K562 (cell line): ENCODE results near the gene DCT. TPM values are rescaled to one million over a fixed set of nuclear protein-coding genes. Genes with fewer than 3 reads are reported as not detected.

Experiments
- ARNT ChIP-seq, 2 experiments: fragments of 450-650 bp; IDR thresholded peaks; 2 replicates each; pipeline ENCODE4 v1.6.1; 2016; ENCODE audit warnings: mild to moderate bottlenecking in 1 of 2
- BHLHE40 ChIP-seq: IDR thresholded peaks from 2 replicates; pipeline ENCODE4 v1.6.1; 2011; ENCODE audit warnings: low read length, improper control_type of control experiment
- CCNT2 ChIP-seq: IDR thresholded peaks from 2 replicates; pipeline ENCODE4 v1.6.1; 2011; ENCODE audit warnings: borderline replicate concordance, low read depth, mild to moderate bottlenecking, moderate library complexity, mixed read lengths, low read length; ENCODE audit not compliant: insufficient read length; ENCODE audit errors: extremely low read depth
- CREB3L1 ChIP-seq: fragments of 450-650 bp; IDR thresholded peaks from 2 replicates; pipeline ENCODE4 v1.6.1; 2014; ENCODE audit warnings: low read depth, mild to moderate bottlenecking, moderate library complexity, borderline replicate concordance
- FOXJ3 ChIP-seq: sonication (generic); formaldehyde crosslinking; IDR thresholded peaks from 2 replicates; pipeline ENCODE4 v1.4.0; 2020; ENCODE audit warnings: mild to moderate bottlenecking, missing genetic modification reagents
- FOXO4 ChIP-seq: fragments of 450-650 bp; formaldehyde crosslinking; IDR thresholded peaks from 2 replicates; pipeline ENCODE4 v1.4.0; 2020; ENCODE audit warnings: mild to moderate bottlenecking, moderate library complexity
- HNRNPL ChIP-seq: fragments of 200-400 bp; formaldehyde crosslinking; IDR thresholded peaks from 2 replicates; pipeline ENCODE4 v1.6.1; 2017; ENCODE audit warnings: low read depth, mild to moderate bottlenecking, low read length
- REST ChIP-seq, 2 experiments: fragments of 450-650 bp; formaldehyde crosslinking in 1 of 2; IDR thresholded peaks; 2 replicates each; pipeline versions ENCODE4 v1.4.0 to v1.6.1; 2014 to 2020; ENCODE audit warnings: mild to moderate bottlenecking in 2 of 2, borderline replicate concordance in 1 of 2, low read depth in 1 of 2
- SFPQ ChIP-seq: fragments of 200-400 bp; formaldehyde crosslinking; IDR thresholded peaks from 2 replicates; pipeline ENCODE4 v1.6.1; 2017; ENCODE audit warnings: mild to moderate bottlenecking, low read depth, low read length, moderate library complexity
- SP2 ChIP-seq: IDR thresholded peaks from 2 replicates; pipeline ENCODE4 v1.6.1; 2011; ENCODE audit warnings: mild to moderate bottlenecking, low read depth, low read length, moderate library complexity; ENCODE audit not compliant: poor library complexity, severe bottlenecking; ENCODE audit errors: extremely low read depth
- TCF7L2 ChIP-seq: fragments of 150-350 bp; IDR thresholded peaks from 2 replicates; pipeline ENCODE4 v1.6.1; 2016; ENCODE audit warnings: low read depth, mild to moderate bottlenecking, low read length, moderate library complexity
- ZKSCAN3 ChIP-seq: fragments of 250-450 bp; sonication (Bioruptor Pico); IDR thresholded peaks from 2 replicates; pipeline ENCODE4 v1.4.0; 2020
- ZNF696 ChIP-seq: fragments of 250-450 bp; sonication (Bioruptor Pico); conservative IDR thresholded peaks from 2 replicates; pipeline ENCODE4 v1.4.0; 2020; ENCODE audit warnings: mild to moderate bottlenecking, moderate library complexity
- polyA plus RNA-seq, 8 experiments: library from polyadenylated mRNA; depleted of rRNA in 4 of 8; stranded (reverse) in 5 of 8; unstranded in 3 of 8; fragments of >200 nt; fragmentation: Nextera tagmentation in 2 of 8; fragmentation: Illumina TruSeq in 1 of 8; extraction: Ambion mirVana in 2 of 8; extraction: Trizol in 1 of 8; gene quantifications; 2 replicates each; pipeline versions ENCODE4 v1.2.1 to v1.2.3, GENCODE V29; 2011 to 2014; ENCODE audit warnings: inconsistent platforms in 1 of 8, missing spikeins in 1 of 8
- total RNA-seq, 7 experiments: library from RNA; depleted of rRNA in 6 of 7; stranded (reverse); fragments of >200 nt in 6 of 7; fragmentation: Illumina TruSeq in 2 of 7; extraction: Trizol in 2 of 7; gene quantifications; 2 replicates each; pipeline versions ENCODE4 v1.2.1 to v1.2.3, GENCODE V29; 2011 to 2021; ENCODE audit warnings: low replicate concordance in 1 of 7

Gene DCT
- total and polyA plus RNA-seq, 9 of the 15 experiments (the other 6 are each of a cell fraction or from before 2014, with no cell fraction given), result 0.11 to 0.83 (median 0.57) TPM

GRCh38 chr13:94416454-94417080 lies 62.9 kb downstream of the DCT start (continued):
- no peak for TF ChIP-seq TCF7L2
- TF ChIP-seq FOXO4 (CRISPR knock-in tag), result no peak
- no peak for TF ChIP-seq ZKSCAN3 (CRISPR knock-in tag)
- no peak for TF ChIP-seq ZNF696 (CRISPR knock-in tag)
- no peak for TF ChIP-seq SP2
- TF ChIP-seq SFPQ, result no peak
- TF ChIP-seq BHLHE40, result no peak
- peak; percentile 47 for TF ChIP-seq REST (IDR thresholded peaks at IDR 0.05; ENCODE audit: borderline replicate concordance)
- TF ChIP-seq REST (CRISPR knock-in tag; IDR thresholded peaks at IDR 0.05; ENCODE audit: low read depth), result no peak
- TF ChIP-seq CREB3L1, result no peak
- no peak for TF ChIP-seq FOXJ3
- no peak for TF ChIP-seq ARNT (IDR thresholded peaks at IDR 0.05)
- no peak for TF ChIP-seq CCNT2
- no peak for TF ChIP-seq HNRNPL
